ENCODE data around the gene FAM200C. TPM values are rescaled to one million over a fixed set of nuclear protein-coding genes. Genes with fewer than 3 reads are reported as not detected.

Gene FAM200C
- total and polyA plus RNA-seq, 2 of the 13 experiments (the other 11 are each of a cell fraction or from before 2014, with no cell fraction given), result 3.2 to 4.7 TPM

- TF ChIP-seq ZNF407 (CRISPR knock-in tag; IDR thresholded peaks at IDR 0.05; ENCODE audit: not compliant biosample characterization) (no peak), ZNF674 (CRISPR knock-in tag; IDR thresholded peaks at IDR 0.05; ENCODE audit: low read depth) (no peak), ZIK1 (CRISPR knock-in tag; IDR thresholded peaks at IDR 0.05; ENCODE audit: borderline replicate concordance, low read depth) (no peak), STAT5B (CRISPR knock-in tag; IDR thresholded peaks at IDR 0.05) (no peak), ZBTB4 (CRISPR knock-in tag; IDR thresholded peaks at IDR 0.05; ENCODE audit: borderline replicate concordance) (no peak), RNF2 (conservative IDR thresholded peaks at IDR 0.05; ENCODE audit: low read depth) (no peak), ZNF430 (CRISPR knock-in tag; IDR thresholded peaks at IDR 0.05) (0 out of 2 replicates have a peak, but pooled peaks have one; percentile 26), ZNF687 (CRISPR knock-in tag; IDR thresholded peaks at IDR 0.05) (peak; percentile 45), ZNF17 (CRISPR knock-in tag; IDR thresholded peaks at IDR 0.05) (no peak), AGO2 (optimal IDR thresholded peaks at IDR 0.05; ENCODE audit: low read depth, low read length) (no peak), ZFP91 (CRISPR knock-in tag; IDR thresholded peaks at IDR 0.05; ENCODE audit: borderline replicate concordance) (peak; percentile 39; the same call in 1 of the 2 replicates)
These were observed 39.3 kb upstream of the FAM200C start (continued) for GRCh38 chr5:160439205-160439600.

Measured in HepG2 (cell line).